ENCODE measurements around the gene SPATA22. TPM values are rescaled to one million over a fixed set of nuclear protein-coding genes. Genes with fewer than 3 reads are reported as not detected.
"Not testable (repeated sequence)": the region's sequence is repeated elsewhere in the genome, so short reads cannot be mapped to it uniquely, and the experiment has no call there.

SPATA22 gene
- total and polyA plus RNA-seq, 2 experiments from 2014 or later = not detected

GRCh38 chr17:3412216-3412615 lies 59.4 kb downstream of the SPATA22 start:
- not testable (repeated sequence) for H3K79me2 ChIP-seq (replicated peaks; ENCODE audit: insufficient read depth); H3K4me2 ChIP-seq; H3K4me1 Mint-ChIP-seq; H3K4me3 ChIP-seq; H2AFZ ChIP-seq; H3K27me3 Mint-ChIP-seq (ENCODE audit: insufficient read depth, low read depth, poor library complexity); H3K9me2 ChIP-seq (ENCODE audit: insufficient read depth); H3K36me3 ChIP-seq (ENCODE audit: insufficient read depth); H3F3A ChIP-seq (replicated peaks; ENCODE audit: low read depth); H3K27ac ChIP-seq (ENCODE audit: low read depth); H4K20me1 ChIP-seq (replicated peaks; ENCODE audit: insufficient read depth); H3K4me3 Mint-ChIP-seq; ATAC-seq; H3K27ac Mint-ChIP-seq; H3K4me1 ChIP-seq (ENCODE audit: insufficient read depth); H3K27me3 ChIP-seq (ENCODE audit: insufficient read depth); DNase-seq (ENCODE audit: low spot score)
- peaks cover 11% of the 10 kb centered on the region for H3K36me3 Mint-ChIP-seq (ENCODE audit: low read depth)
- H3K9me3 Mint-ChIP-seq = peaks cover 57% of the 10 kb centered on the region

GRCh38 chr17:3411070-3411469 lies 60.5 kb downstream of the SPATA22 start, which contains the start of gene OR3A3:
OR3A3 (plus strand) TSS chr17:3411370.
- Histone ChIP-seq H3K4me3 (no peak within 1 kb of the TSS), H3K4me1 (ENCODE audit: insufficient read depth) (no peaks in the 10 kb centered on the region), H3K36me3 (ENCODE audit: insufficient read depth) (no peaks in the 10 kb centered on the region; the same call in 1 of the 2 replicates), H2AFZ (no peak within 1 kb of the TSS), H3K4me2 (no peak within 1 kb of the TSS), H3K27ac (ENCODE audit: low read depth) (no peak within 1 kb of the TSS), H3K9me2 (ENCODE audit: insufficient read depth) (no peaks in the 10 kb centered on the region), H3K79me2 (replicated peaks; ENCODE audit: insufficient read depth) (no peaks in the 10 kb centered on the region), H4K20me1 (replicated peaks; ENCODE audit: insufficient read depth) (no peaks in the 10 kb centered on the region), H3F3A (replicated peaks; ENCODE audit: low read depth) (no peaks in the 10 kb centered on the region), H3K27me3 (ENCODE audit: insufficient read depth) (no peaks in the 10 kb centered on the region)
- Mint-ChIP-seq H3K27ac (no peak within 1 kb of the TSS), H3K27me3 (ENCODE audit: insufficient read depth, low read depth, poor library complexity) (peaks cover 3% of the 10 kb centered on the region), H3K9me3 (peaks cover 68% of the 10 kb centered on the region), H3K4me1 (no peaks in the 10 kb centered on the region), H3K4me3 (no peak within 1 kb of the TSS), H3K36me3 (ENCODE audit: low read depth) (peaks cover 11% of the 10 kb centered on the region)
- no peak for ATAC-seq
- DNase-seq (ENCODE audit: low spot score) = no peak
- TF ChIP-seq POLR2AphosphoS5 (IDR thresholded peaks at IDR 0.05; ENCODE audit: low read depth) (no peak), NANOG (IDR thresholded peaks at IDR 0.05; ENCODE audit: borderline replicate concordance) (no peak), EZH2 (IDR thresholded peaks at IDR 0.05; ENCODE audit: low read depth, unreplicated experiment) (no peak), CTCF (conservative IDR thresholded peaks at IDR 0.05; ENCODE audit: low read depth in 2 of 2) (no peak), ZNF331 (CRISPR knock-in tag; IDR thresholded peaks at IDR 0.05; ENCODE audit: low read depth) (no peak), JUNB (IDR thresholded peaks at IDR 0.05; ENCODE audit: unreplicated experiment) (no peak), REST (IDR thresholded peaks at IDR 0.05; ENCODE audit: unreplicated experiment) (no peak), ETS1 (IDR thresholded peaks at IDR 0.05) (no peak), EZH2phosphoT487 (IDR thresholded peaks at IDR 0.05; ENCODE audit: unreplicated experiment) (no peak), ZNF462 (CRISPR knock-in tag; IDR thresholded peaks at IDR 0.05) (no peak)

All from GM23338 (cell line).